SJSA1 (cell line): Measurements from ENCODE around the gene MTSS2. TPM values are rescaled to one million over a fixed set of nuclear protein-coding genes. Genes with fewer than 3 reads are reported as not detected.

Experiments
- DNase-seq, 2 experiments: peaks; one replicate each; pipeline ENCODE4 v3.0.0-alpha.2; 2015 to 2020; ENCODE audit warnings: low spot score in 2 of 2, low read depth in 1 of 2
- H3K27ac ChIP-seq: fragments of 250-450 bp; sonication (Bioruptor Pico); 2 replicates; pipeline ENCODE4 v1.5.1; 2020; ENCODE audit warnings: mild to moderate bottlenecking, moderate library complexity
- H3K27me3 ChIP-seq: fragments of 250-450 bp; sonication (Bioruptor Pico); replicated peaks from 2 replicates; pipeline ENCODE4 v1.5.1; 2020; ENCODE audit warnings: mild to moderate bottlenecking, moderate library complexity
- H3K36me3 ChIP-seq: fragments of 250-450 bp; sonication (Bioruptor Pico); 2 replicates; pipeline ENCODE4 v1.5.1; 2020; ENCODE audit warnings: mild to moderate bottlenecking
- H3K4me1 ChIP-seq: fragments of 250-450 bp; sonication (Bioruptor Pico); replicated peaks from 2 replicates; pipeline ENCODE4 v1.6.1; 2021; ENCODE audit warnings: mild to moderate bottlenecking
- H3K4me3 ChIP-seq: fragments of 250-450 bp; sonication (Bioruptor Pico); 2 replicates; pipeline ENCODE4 v1.5.1; 2020; ENCODE audit warnings: mild to moderate bottlenecking
- H3K9me3 ChIP-seq: fragments of 250-450 bp; sonication (Bioruptor Pico); replicated peaks from 2 replicates; pipeline ENCODE4 v1.5.1; 2020; ENCODE audit warnings: mild to moderate bottlenecking
- total RNA-seq: library from RNA; depleted of rRNA; stranded (reverse); fragments of >200 nt; shearing (Covaris generic); gene quantifications from 2 replicates; pipeline ENCODE4 v1.2.3, GENCODE V29; 2014

MTSS2 gene
- total RNA-seq, 1 experiment from 2014 or later = 22.6 TPM

DNA sequence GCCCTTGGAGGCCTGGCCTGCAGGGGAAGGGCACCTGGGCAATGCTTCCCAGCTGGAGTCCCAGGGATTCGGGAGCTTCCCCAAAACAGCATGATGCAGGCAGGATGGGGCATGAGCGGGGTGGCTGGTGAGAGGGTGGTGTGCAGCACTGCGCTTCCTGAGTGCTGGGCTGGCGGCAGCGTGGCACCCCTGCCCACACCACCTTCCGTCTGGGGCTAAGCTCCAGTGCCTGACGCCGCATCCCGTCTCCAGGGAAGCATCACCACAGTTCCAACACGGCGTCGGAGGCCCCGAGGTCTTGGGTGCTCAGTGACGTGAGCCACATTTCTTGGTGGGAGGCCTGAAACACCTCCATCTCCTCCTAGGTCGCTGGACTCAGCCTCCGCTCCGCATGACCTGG is 13.8 kb upstream of the MTSS2 start:
- H3K4me1 ChIP-seq = peaks cover 77% of the 10 kb centered on the region

DNA sequence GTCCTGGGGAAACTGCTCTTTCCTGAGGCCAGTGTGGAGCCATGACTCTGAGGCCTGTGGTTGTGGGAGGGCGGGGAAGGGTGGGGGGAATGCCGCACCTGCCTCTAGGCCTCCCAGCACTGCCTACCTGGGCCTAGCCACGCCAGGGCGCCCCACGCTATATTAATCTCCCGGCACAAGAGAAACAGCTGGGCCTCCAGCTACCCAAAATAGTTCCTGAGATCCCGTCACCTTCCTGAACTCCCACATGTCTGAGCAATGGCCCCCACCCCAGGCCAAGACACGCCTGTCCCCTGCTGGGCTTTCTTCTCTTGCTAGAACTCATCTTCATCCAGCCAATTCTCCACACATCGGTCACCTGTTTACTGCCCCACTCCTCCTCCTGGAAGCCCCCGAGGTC is 13.0 kb upstream of the MTSS2 start:
- H3K36me3 ChIP-seq = peaks cover 20% of the 10 kb centered on the region
- no peak overlapping the region for H3K4me3 ChIP-seq
- H3K27me3 ChIP-seq = no peaks in the 10 kb centered on the region
- H3K4me1 ChIP-seq = peaks cover 77% of the 10 kb centered on the region
- no peaks in the 10 kb centered on the region for H3K9me3 ChIP-seq
- DNase-seq = no peak
- no peak overlapping the region for H3K27ac ChIP-seq

More for the DNA sequence above, 13.8 kb upstream of the MTSS2 start:
- Histone ChIP-seq H3K27ac (peak overlapping the region; percentile 24; the same call in 1 of the 2 replicates), H3K36me3 (peaks cover 20% of the 10 kb centered on the region), H3K27me3 (no peaks in the 10 kb centered on the region), H3K9me3 (no peaks in the 10 kb centered on the region), H3K4me3 (no peak overlapping the region)
- DNase-seq = no peak

DNA sequence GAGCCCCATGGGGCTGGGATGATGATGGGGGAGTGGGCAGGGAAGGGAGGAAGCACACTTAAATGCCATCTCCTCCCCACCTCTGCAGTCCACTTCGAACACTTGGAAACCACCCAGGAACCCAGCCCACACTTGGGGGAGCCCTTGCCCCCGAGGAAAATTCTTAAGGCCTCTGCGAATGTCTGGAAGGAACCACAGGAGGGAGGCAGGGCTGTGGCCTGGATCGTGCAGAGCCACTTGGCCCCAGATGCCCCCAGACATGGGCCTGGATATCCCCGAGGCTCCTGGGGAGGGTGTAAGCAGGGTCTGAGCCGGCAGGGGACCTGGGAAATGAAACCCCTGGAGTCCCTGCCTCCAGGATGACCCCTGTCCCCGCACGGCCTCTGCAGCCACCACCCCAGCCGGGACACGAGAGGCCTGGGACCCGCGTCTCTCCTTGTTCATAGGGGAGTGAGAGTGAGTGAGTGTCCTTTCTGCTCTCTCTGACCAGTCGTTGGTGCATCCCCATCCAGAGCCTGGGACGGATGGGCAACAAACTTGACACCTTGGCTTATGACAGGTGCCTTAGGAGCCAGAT is 11.8 kb upstream of the MTSS2 start:
- Histone ChIP-seq H3K4me1 (peaks cover 77% of the 10 kb centered on the region), H3K27me3 (no peaks in the 10 kb centered on the region), H3K9me3 (no peaks in the 10 kb centered on the region), H3K36me3 (peaks cover 26% of the 10 kb centered on the region), H3K27ac (no peak overlapping the region), H3K4me3 (no peak overlapping the region)
- DNase-seq = no peak

DNA sequence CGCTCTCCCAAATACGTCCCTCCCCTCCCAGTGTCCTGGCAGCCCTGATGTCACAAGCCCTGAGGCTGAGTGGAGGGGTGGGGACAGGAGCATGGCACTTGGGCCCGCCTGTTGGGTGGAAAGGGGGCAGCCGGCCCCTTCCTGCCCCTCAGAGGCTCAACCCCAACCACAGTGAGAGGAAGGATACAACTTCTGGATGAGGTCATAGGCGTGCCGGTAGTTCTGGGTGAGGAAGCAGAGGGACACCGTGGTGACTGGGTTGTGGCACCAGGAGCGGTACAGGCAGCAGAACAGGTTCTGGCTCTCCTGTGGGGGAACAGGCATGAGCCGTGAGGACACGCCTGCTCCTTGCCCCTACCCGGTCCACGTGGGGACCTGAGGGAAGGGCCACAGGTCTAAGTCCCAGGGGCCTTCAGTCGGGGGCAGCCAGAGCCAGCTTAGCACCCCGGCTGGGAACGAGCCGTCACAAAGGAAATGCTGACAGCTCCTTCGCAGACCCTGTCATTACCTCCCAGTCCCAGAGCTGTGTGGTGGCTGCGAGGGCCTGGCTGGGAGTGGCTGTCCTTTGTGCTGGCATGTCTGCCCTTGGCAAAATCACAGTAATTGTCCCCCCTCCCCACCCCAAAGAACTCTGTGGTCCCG is 11.2 kb upstream of the MTSS2 start:
- Histone ChIP-seq H3K27ac (no peak overlapping the region), H3K36me3 (peaks cover 32% of the 10 kb centered on the region), H3K4me1 (peaks cover 77% of the 10 kb centered on the region), H3K27me3 (no peaks in the 10 kb centered on the region), H3K4me3 (no peak overlapping the region), H3K9me3 (no peaks in the 10 kb centered on the region)
- DNase-seq = no peak

DNA sequence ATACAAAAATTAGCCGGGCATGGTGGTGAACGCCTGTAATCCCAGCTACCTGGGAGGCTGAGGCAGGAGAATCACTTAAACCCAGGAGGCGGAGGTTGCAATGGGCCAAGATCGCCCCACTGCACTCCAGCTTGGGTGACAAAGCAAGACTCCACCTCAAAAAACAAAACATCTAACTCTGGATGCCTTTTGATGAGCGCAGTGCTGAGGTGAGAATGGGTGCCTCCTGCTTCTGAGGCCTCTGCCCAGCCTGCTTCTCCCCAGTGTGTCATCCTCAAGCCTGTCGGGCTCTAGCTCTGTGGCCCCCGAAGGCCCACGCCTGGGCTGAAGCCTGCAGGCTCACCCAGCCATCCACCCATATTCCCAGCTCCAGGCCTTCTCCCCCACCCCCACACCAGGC is 10.5 kb upstream of the MTSS2 start:
- H3K27ac ChIP-seq = no peak overlapping the region
- no peak overlapping the region for H3K4me3 ChIP-seq
- H3K4me1 ChIP-seq = peaks cover 77% of the 10 kb centered on the region
- DNase-seq = no peak
- H3K36me3 ChIP-seq = peaks cover 32% of the 10 kb centered on the region
- no peaks in the 10 kb centered on the region for H3K27me3 ChIP-seq
- H3K9me3 ChIP-seq = no peaks in the 10 kb centered on the region

DNA sequence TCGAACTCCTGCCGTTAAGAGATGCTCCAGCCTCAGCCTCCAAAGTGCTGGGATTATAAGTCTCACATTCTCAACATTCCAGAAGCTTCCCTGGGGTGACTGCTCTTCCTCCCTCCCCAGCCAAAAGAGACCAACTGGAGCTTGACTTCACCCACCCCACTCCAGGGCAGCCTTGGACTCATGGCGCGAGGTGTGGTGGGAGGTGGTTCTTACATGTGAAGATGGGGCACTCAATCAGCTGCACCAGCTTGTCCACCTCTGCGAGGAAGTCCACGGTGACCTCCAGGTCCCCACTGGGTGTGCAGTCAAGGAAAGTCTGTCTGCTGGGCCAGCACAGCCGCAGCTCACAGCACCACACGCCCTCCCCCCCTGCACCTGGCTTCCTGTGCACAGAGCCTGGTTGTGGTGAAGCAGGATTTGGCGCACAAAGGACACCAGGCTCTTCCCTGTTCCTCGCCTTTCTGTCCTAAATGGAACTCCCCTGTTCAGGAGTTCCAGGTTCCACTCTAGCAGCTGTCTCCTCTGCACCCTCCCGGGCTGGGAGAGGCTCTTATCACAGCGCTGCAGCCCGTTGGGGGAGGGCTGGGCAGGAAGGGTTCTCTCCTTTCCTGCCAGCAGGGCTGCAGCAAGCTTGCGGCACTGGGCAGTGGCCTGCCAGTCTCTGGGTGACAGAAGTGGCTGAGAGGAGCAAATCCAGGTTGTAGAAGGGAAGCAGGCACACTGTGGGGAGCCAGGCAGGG is 9.6 kb upstream of the MTSS2 start:
- Histone ChIP-seq H3K9me3 (no peaks in the 10 kb centered on the region), H3K4me1 (peaks cover 70% of the 10 kb centered on the region), H3K4me3 (no peak overlapping the region), H3K36me3 (peaks cover 32% of the 10 kb centered on the region), H3K27ac (no peak overlapping the region), H3K27me3 (no peaks in the 10 kb centered on the region)
- DNase-seq = no peak

DNA sequence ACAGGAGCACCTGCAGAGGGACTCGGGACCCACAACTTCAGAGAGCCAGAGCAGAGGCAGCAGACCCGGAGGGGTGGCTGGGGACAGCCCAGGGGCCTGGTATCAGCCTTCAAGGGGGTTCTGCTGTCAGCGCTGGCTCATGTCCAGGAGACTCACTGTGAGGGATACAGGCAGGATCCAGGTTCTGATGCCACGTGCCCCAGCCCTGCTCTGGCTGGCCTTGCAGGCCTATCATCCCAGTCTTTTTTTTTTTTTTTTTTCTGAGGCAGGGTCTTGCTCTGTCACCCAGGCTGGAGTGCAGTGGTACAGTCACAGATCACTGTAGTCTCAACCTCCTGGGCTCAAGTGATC is 9.0 kb upstream of the MTSS2 start:
- Histone ChIP-seq H3K27ac (peak overlapping the region; percentile 89), H3K36me3 (peaks cover 32% of the 10 kb centered on the region), H3K4me1 (peaks cover 65% of the 10 kb centered on the region), H3K9me3 (no peaks in the 10 kb centered on the region), H3K27me3 (no peaks in the 10 kb centered on the region), H3K4me3 (no peak overlapping the region)
- no peak for DNase-seq

DNA sequence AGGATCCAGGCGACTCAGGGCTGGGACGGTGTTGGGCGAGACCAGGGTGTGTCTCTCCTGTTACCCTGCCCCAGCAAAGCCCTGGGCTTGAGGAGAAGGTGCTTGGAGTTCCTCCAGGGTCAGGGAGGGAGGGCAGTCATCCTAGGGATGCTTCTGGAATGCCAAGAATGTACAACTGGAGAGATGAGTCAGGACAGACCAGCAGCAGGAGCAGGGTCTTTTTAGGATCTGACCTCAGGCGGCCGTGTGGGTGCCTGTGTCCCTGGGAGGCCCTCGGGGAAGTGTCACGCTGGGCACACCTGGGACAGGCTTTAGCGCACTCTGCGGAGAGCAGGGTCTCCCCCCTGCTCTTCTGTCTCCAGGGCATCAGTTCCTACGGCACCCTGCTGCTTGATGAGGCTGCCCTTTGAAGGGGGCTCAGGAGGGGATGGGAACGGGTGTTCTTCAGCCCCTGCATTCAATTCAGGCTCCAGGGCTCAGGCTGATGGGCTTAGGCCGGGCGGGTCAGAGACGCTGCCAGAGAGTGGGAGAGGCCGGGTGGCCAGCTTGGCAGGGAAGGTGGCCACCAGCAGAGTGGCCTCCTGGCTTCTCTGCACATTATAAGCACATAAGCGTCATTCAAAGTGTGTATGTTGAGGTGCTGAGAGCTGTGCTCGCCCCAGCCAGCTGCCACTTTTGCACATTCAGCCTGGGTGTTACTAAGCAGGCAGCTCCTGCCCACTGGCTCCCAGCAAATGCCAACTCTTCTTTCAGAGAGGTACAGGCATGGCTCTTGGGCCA is 8.4 kb upstream of the MTSS2 start:
- no peak overlapping the region for H3K4me3 ChIP-seq
- H3K4me1 ChIP-seq = peaks cover 66% of the 10 kb centered on the region
- peak overlapping the region; percentile 89 for H3K27ac ChIP-seq
- H3K27me3 ChIP-seq = no peaks in the 10 kb centered on the region
- DNase-seq = peak; percentile 87 to 95
- H3K9me3 ChIP-seq = no peaks in the 10 kb centered on the region
- H3K36me3 ChIP-seq = peaks cover 26% of the 10 kb centered on the region

DNA sequence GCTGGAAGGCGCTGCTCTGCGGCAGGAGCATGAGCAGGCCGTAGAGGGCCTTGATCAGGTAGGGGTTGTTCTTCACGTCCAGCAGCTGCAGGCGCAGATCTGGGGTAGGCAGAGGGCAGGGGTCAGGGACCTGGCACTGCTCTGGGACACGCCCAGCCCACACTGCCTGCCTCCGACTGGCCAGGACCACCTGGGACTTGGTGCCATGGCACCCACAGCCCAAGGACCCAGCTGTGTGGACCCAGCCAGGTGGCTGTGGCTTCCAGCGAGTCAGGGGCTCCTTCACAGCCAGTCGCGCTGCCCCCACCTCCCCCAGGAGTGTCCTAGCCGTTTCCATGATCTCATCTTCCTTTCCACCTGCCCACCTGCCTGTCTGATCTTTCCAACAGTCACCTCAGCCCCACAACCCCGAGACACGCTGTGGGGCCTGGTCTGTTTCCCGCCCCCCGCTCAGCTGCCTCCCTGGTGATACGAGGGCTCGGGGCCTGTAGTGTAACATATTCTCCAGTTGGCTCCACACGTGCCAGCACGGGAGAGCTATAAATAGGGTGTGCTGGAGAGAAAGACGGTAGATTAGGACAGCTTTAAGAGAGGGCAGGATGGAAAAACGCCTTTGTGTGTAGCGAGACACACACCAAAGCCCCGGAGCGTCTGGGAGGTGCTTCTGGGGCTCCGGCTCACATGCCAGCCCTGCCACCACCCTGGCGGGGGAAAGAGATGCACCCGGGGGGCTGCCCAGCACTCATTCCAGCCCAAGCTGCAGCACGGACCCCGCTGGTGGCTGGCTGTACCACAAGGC is 7.2 kb upstream of the MTSS2 start:
- Histone ChIP-seq H3K4me1 (peaks cover 78% of the 10 kb centered on the region), H3K4me3 (no peak overlapping the region), H3K27me3 (no peaks in the 10 kb centered on the region), H3K9me3 (0 out of 2 replicates have a peak, but pooled peaks cover 2% of the 10 kb centered on the region), H3K36me3 (peaks cover 26% of the 10 kb centered on the region), H3K27ac (peak overlapping the region; percentile 89)
- no peak for DNase-seq

DNA sequence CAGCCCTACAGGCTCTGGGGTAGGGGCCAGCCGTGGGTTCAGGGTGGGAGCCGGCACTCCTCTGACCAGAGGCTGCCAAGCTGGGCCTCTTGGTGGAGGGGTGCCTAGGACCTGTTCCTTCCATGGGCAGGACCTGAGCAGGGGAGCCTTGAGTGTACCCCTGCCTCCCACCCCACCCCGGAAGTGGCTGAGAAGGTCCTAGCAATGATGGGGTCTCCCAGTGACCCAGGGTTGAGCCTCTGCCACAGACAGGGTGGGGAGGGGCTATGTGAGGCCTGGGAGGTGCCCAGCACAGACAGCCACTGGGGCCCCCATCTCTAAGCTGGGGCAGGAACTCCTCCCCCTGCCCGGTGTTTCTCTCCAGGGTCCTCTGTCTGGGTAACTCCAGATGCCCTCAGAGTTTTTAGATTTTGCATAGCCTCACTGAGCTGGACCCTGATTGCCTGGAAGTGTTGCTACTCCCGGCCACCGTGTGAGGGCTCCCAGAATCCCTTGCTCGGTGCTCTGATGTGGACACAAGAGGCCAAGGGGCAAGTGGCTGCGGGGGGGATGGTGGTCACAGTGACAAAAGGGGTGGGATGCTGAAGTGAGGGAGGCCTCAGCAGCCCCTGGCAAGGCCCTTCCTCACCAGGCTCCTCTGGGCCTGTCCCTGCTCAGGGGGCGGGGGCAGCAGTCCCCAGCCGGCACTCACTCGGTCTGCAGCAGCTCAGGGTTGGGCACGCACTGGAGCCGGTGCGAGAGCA is 6.4 kb upstream of the MTSS2 start:
- DNase-seq = no peak
- Histone ChIP-seq H3K4me3 (no peak overlapping the region), H3K4me1 (peaks cover 81% of the 10 kb centered on the region), H3K27me3 (no peaks in the 10 kb centered on the region), H3K36me3 (peaks cover 18% of the 10 kb centered on the region), H3K27ac (peak overlapping the region; percentile 89), H3K9me3 (0 out of 2 replicates have a peak, but pooled peaks cover 2% of the 10 kb centered on the region)

DNA sequence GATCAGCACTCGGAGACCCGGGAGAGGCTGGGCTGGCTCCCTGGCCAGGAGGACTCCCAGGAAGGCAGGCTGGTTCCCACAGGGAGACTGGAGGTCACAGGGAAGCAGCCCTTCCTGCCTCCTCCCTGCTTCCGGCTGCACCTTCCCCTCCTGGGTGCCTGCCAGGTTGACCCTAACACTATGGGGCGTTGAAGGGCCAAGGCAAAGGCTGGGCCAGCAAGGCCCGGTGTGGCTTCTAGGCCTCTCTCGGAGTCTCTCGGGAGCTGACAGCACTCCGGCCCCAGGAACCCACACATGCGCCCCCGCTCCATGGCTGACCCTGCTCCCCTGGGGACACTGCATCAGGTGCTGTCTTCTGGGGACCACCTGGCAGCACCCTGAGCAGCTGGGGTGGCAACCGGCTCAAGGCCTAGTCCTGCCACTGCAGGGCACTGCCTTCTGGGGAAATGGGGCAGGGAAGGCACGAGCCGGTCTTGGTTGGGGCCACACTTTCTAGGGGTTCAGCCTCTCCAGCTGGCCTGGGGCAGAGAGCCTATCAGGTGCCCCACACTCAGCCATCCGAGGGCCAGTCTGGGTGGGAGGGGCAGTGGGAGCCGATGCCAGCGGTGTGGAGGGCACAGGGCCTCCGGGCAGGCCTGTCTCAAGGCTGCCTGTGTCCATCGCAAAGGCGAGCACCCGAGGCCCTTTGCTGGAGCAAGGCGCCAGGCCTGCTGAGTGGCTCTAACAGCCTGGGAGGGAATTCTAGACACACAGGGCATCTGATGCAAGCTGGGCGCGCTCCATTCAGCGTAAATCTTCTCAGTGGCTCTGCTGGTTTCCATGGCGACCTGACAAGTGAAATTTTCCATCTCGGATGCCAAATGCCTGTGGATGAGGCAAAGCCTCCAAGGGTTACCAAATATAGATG is 5.6 kb upstream of the MTSS2 start:
- peaks cover 85% of the 10 kb centered on the region for H3K4me1 ChIP-seq
- H3K27ac ChIP-seq = peak overlapping the region; percentile 89; the same call in 1 of the 2 replicates
- no peaks in the 10 kb centered on the region for H3K27me3 ChIP-seq
- H3K9me3 ChIP-seq = 0 out of 2 replicates have a peak, but pooled peaks cover 3% of the 10 kb centered on the region
- peaks cover 19% of the 10 kb centered on the region for H3K36me3 ChIP-seq
- DNase-seq = no peak
- no peak overlapping the region for H3K4me3 ChIP-seq
